GM12878 (cell line): Measurements from ENCODE around the gene YBX1. TPM values are rescaled to one million over a fixed set of nuclear protein-coding genes. Genes with fewer than 3 reads are reported as not detected.

Source experiments
- ATAC-seq: fragments of 200-7000 bp; cut with Tn5 transposase; 3 replicates; pipeline ENCODE4 v1.9.1; 2020; ENCODE audit warnings: mild to moderate bottlenecking, moderate library complexity
- BruUV-seq: library from RNA; stranded (reverse); fragments of 400-500 nt; replicated peaks from 2 replicates; lab custom pipeline; 2021; lab: Mats Ljungman, UMichigan
- CTCF ChIA-PET: fragments of 300-600 bp; sonication (Branson Sonifier 250); formaldehyde crosslinking; extraction: SDS; loops from one replicate; lab custom pipeline; 2021; ENCODE audit warnings: inconsistent platforms; lab: Yijun Ruan, JAX
- POLR2A ChIA-PET: fragments of 350-600 bp; formaldehyde crosslinking; extraction: SDS; loops from one replicate; lab custom pipeline; 2021; ENCODE audit warnings: inconsistent platforms; lab: Charles Lee
- RAD21 ChIA-PET: fragments of 300-600 bp; sonication (Branson Sonifier 250); formaldehyde crosslinking; loops from one replicate; lab custom pipeline; 2023; ENCODE audit warnings: antibody characterized with exemption; ENCODE audit not compliant: unreplicated experiment; lab: Charles Lee
- SMC1A ChIA-PET: fragments of 300-600 bp; sonication (Branson Sonifier 250); formaldehyde crosslinking; loops from one replicate; lab custom pipeline; 2023; ENCODE audit not compliant: unreplicated experiment, uncharacterized antibody; lab: Charles Lee
- DNase-seq: peaks from one replicate; pipeline ENCODE4 v3.0.0-alpha.2; 2011; ENCODE audit warnings: low read depth, low spot score
- FAIRE-seq: peaks from 3 replicates; lab custom pipeline; 2011; peaks lifted over from hg19 to GRCh38; lab: Jason Lieb, UNC
- H2AFZ ChIP-seq: 2 replicates; pipeline ENCODE4 v1.6.0; 2011; ENCODE audit warnings: low read depth, low read length, control low read depth; ENCODE audit not compliant: control insufficient read depth
- H3K27ac ChIP-seq: 2 replicates; pipeline ENCODE4 v1.5.1; 2011; ENCODE audit warnings: control low read depth; ENCODE audit not compliant: control insufficient read depth, insufficient read depth
- H3K27me3 ChIP-seq, 2 experiments: replicated peaks in 1 of 2; 2 replicates each; pipeline versions ENCODE4 v1.6.0 to v1.6.1; 2011; ENCODE audit warnings: low read length in 1 of 2; ENCODE audit not compliant: control insufficient read depth in 2 of 2, insufficient read depth in 2 of 2
- H3K36me3 ChIP-seq, 2 experiments: 2 replicates each; pipeline ENCODE4 v1.5.1; 2011; ENCODE audit warnings: low read length in 1 of 2; ENCODE audit not compliant: control insufficient read depth in 2 of 2, insufficient read depth in 2 of 2
- H3K4me1 ChIP-seq: 2 replicates; pipeline ENCODE4 v1.6.1; 2011; ENCODE audit warnings: mild to moderate bottlenecking, low read length, moderate library complexity, mixed read lengths; ENCODE audit not compliant: control insufficient read depth, insufficient read depth
- H3K4me2 ChIP-seq: 2 replicates; pipeline ENCODE4 v1.6.0; 2011; ENCODE audit warnings: control low read depth; ENCODE audit not compliant: control insufficient read depth, insufficient read depth
- H3K4me3 ChIP-seq: fragments of 200-600 bp; sonication (generic); 2 replicates; pipeline ENCODE4 v1.5.1; 2016
- H3K79me2 ChIP-seq: 2 replicates; pipeline ENCODE4 v1.6.0; 2011; ENCODE audit warnings: low read length; ENCODE audit not compliant: control insufficient read depth, insufficient read depth
- H3K9ac ChIP-seq: 2 replicates; pipeline ENCODE4 v1.8.0; 2011; ENCODE audit warnings: low read length, control low read depth, mixed read lengths; ENCODE audit not compliant: control insufficient read depth, insufficient read depth
- H3K9me3 ChIP-seq: replicated peaks from 3 replicates; pipeline ENCODE4 v1.5.1; 2011; ENCODE audit warnings: mild to moderate bottlenecking, low read length; ENCODE audit not compliant: control insufficient read depth, insufficient read depth
- H4K20me1 ChIP-seq: 2 replicates; pipeline ENCODE4 v1.6.0; 2011; ENCODE audit not compliant: control insufficient read depth, insufficient read depth
- GABPA ChIP-seq: IDR thresholded peaks from 2 replicates; pipeline ENCODE4 v1.6.1; 2014; ENCODE audit warnings: antibody characterized with exemption, low read depth, mild to moderate bottlenecking, inconsistent platforms
- HCFC1 ChIP-seq: fragments of 150-350 bp; IDR thresholded peaks from 2 replicates; pipeline ENCODE4 v1.6.1; 2014; ENCODE audit warnings: low read length
- MYC ChIP-seq: IDR thresholded peaks from 2 replicates; pipeline ENCODE4 v1.6.1; 2011; ENCODE audit warnings: mild to moderate bottlenecking, low read length, moderate library complexity, inconsistent platforms; ENCODE audit not compliant: insufficient read depth, insufficient replicate concordance, insufficient read length, severe bottlenecking
- NR2C1 ChIP-seq: fragments of 450-650 bp; IDR thresholded peaks from 2 replicates; pipeline ENCODE4 v1.6.1; 2017; ENCODE audit warnings: antibody characterized with exemption, mild to moderate bottlenecking, moderate library complexity
- RAD51 ChIP-seq: fragments of 450-650 bp; IDR thresholded peaks from 2 replicates; pipeline ENCODE4 v1.6.1; 2016; ENCODE audit warnings: moderate library complexity, mild to moderate bottlenecking, inconsistent platforms
- SMAD5 ChIP-seq: IDR thresholded peaks from 2 replicates; pipeline ENCODE4 v1.6.1; 2016; ENCODE audit warnings: antibody characterized with exemption, low read depth
- SP1 ChIP-seq: IDR thresholded peaks from one replicate; pipeline ENCODE4 v1.6.1; 2011; ENCODE audit warnings: low read depth, low read length
- SREBF2 ChIP-seq: IDR thresholded peaks from 2 replicates; pipeline ENCODE4 v1.6.1; 2012; ENCODE audit warnings: mild to moderate bottlenecking, low read length
- WGBS: methylation state at CpG from one replicate; pipeline ENCODE4 v1.1.6; 2016; ENCODE audit warnings: low lambda C conversion rate; ENCODE audit not compliant: insufficient replicate concordance, insufficient coverage; ENCODE audit errors: missing lambda C conversion rate; 5-methylcytosine and 5-hydroxymethylcytosine counted together
- in situ Hi-C: fragments of 300-500 bp; cut with MboI; formaldehyde crosslinking; loops from 9 replicates; pipeline ENCODE4 v1.14.3; 2018; ENCODE audit warnings: mixed read lengths
- intact Hi-C: fragments of 100-400 bp; cut with micrococcal nuclease; formaldehyde crosslinking; loops from one replicate; pipeline ENCODE4 v1.14.2; 2022; ENCODE audit not compliant: unreplicated experiment
- polyA plus RNA-seq, 11 experiments: library from polyadenylated mRNA; depleted of rRNA in 4 of 11; unstranded in 6 of 11; stranded (reverse) in 5 of 11; fragments of >200 nt; fragmentation: Nextera tagmentation in 4 of 11; fragmentation: Illumina TruSeq in 1 of 11; extraction: Ambion mirVana in 4 of 11; extraction: Trizol in 1 of 11; gene quantifications; 1 replicate in 1 of 11; 2 replicates in 10 of 11; pipeline versions ENCODE4 v1.2.1 to v1.2.3, GENCODE V29; 2011 to 2016; ENCODE audit warnings: inconsistent platforms in 2 of 11, missing spikeins in 2 of 11, low read depth in 1 of 11
- total RNA-seq, 4 experiments: library from RNA; depleted of rRNA in 3 of 4; stranded (reverse); fragments of >200 nt in 3 of 4; fragmentation: Illumina TruSeq in 1 of 4; extraction: Trizol in 1 of 4; gene quantifications; 2 replicates each; pipeline versions ENCODE4 v1.2.1 to v1.2.3, GENCODE V29; 2013 to 2021
- TF ChIP-seq, protein P1 (sequence below): fragments of 450-650 bp; formaldehyde crosslinking; IDR thresholded peaks from 2 replicates; pipeline ENCODE4 v1.5.0; 2022; ENCODE audit warnings: mild to moderate bottlenecking, missing genetic modification characterization
- TF ChIP-seq, protein P2 (sequence below): fragments of 450-650 bp; IDR thresholded peaks from 2 replicates; pipeline ENCODE4 v1.6.1; 2017; ENCODE audit warnings: mild to moderate bottlenecking, moderate library complexity
- TF ChIP-seq, protein P3 (sequence below): IDR thresholded peaks from 2 replicates; pipeline ENCODE4 v1.6.1; 2011; ENCODE audit warnings: borderline replicate concordance, low read depth, mild to moderate bottlenecking, moderate library complexity, mixed read lengths, low read length; ENCODE audit not compliant: insufficient read depth; ENCODE audit errors: extremely low read length
- TF ChIP-seq, protein P4 (sequence below): IDR thresholded peaks from 2 replicates; pipeline ENCODE4 v1.6.1; 2011; ENCODE audit warnings: low read depth, mild to moderate bottlenecking, low read length, moderate library complexity, borderline replicate concordance; ENCODE audit errors: extremely low read depth

The YBX1 gene
- total and polyA plus RNA-seq, 10 of the 15 experiments (the other 5 are each of a cell fraction or from before 2014, with no cell fraction given): 355 to 1,353 (median 858) TPM

DNA sequence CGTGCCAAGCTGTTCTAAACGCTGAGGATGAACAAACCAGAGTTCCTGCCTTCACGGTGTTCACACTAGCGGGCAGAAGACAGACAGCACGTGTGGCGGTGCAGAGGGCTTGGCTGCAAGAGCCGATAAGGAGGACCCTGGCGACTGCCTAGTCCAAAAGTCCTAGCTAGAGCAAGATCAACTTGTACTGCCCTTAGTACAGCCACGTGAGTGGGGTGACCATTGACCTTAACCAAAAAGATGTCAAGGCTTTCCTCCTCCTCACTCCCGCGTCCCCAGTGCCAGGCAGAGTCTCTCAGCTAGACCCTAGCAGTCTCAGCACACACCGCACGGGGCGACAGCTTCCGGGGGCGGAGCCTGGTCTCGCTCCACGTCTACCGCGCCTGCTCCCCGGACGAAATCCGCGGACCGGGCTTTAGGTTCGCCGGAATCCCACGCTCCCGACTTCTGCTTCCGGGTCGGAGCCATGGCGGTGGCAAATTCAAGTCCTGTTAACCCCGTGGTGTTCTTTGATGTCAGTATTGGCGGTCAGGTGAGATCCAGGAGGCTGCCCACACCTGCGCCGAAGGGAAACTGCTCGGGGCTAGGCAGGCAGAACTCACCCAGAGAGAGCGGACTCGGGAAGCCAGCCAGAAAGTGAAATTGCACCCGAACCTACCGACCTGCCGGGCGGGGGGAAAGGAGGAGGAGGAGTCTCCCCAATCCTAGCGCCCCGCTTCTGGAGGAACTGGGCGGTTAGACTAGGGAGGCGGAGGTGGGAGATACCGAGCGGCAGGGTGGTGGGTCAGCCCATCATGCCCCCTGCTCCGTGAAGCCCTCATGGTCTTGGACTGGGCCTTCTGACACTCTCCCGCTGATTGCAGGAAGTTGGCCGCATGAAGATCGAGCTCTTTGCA lies 24.0 kb upstream of the YBX1 start, which contains the start of gene PPIH:
PPIH (plus strand) TSS at position 443 of the 896 bp plus-strand sequence; CDS start at position 467, 24 bp downstream.
- Histone ChIP-seq H3K27me3 (no peaks in the 10 kb centered on the region), H3K9me3 (no peaks in the 10 kb centered on the region), H3K79me2 (peaks cover 28% of the 10 kb centered on the region), H3K4me2 (peak within 1 kb of the TSS; percentile 81), H4K20me1 (no peaks in the 10 kb centered on the region), H2AFZ (peak within 1 kb of the TSS; percentile 99), H3K9ac (peak within 1 kb of the TSS; percentile 71), H3K27ac (peak within 1 kb of the TSS; percentile 63), H3K4me1 (0 out of 2 replicates have a peak, but pooled peaks cover 2% of the 10 kb centered on the region), H3K4me3 (peak within 1 kb of the TSS; percentile 87), H3K36me3 (no peaks in the 10 kb centered on the region)
- ATAC-seq (peak; percentile 99), FAIRE-seq (peak; percentile 95), DNase-seq (peak; percentile 80)
- RAD21 ChIA-PET: interaction anchor here (0.8 to 1.7 kb wide), 8 partner anchors 17 to 109 kb away, joined by 3 to 7 read pairs (median 4); partner anchors contain the start of genes C1orf50, P3H1 and YBX1
- SMC1A ChIA-PET: interaction anchor here (1.0 to 2.6 kb wide), 5 partner anchors 21 to 201 kb away, joined by 3 to 12 read pairs (median 5); partner anchors contain the start of genes C1orf50, P3H1 and YBX1
- 1% methylated on average over 53 of the region's 53 CpGs for WGBS
- intact Hi-C loops (loop anchor here (1.0 kb wide), 2 partner anchors 24 to 195 kb away; partner anchors contain the start of genes CCDC30 and YBX1), in situ Hi-C loops (no loop called here)
- BruUV-seq: TSS peak; percentile 75
- CTCF ChIA-PET: interaction anchor here (1.1 to 1.3 kb wide), 3 partner anchors 21 to 188 kb away, joined by 3 to 5 read pairs (median 3); partner anchors contain the start of gene ZNF691
- POLR2A ChIA-PET: interaction anchor here (0.6 to 3.3 kb wide), 6 partner anchors 22 to 1317 kb away, joined by 3 to 24 read pairs (median 6); partner anchors contain the start of genes ATP6V0B, C1orf50, P3H1 and YBX1
- TF ChIP-seq GABPA (peak; percentile 97), HCFC1 (peak; percentile 80), NR2C1 (peak; percentile 99), RAD51 (peak; percentile 4; the same call in 1 of the 2 replicates), SP1 (peak; percentile 92), SREBF2 (no peak), SMAD5 (peak; percentile 87; the same call in 1 of the 2 replicates), MYC (peak; percentile 39)
- TF ChIP-seq, protein P1, sequence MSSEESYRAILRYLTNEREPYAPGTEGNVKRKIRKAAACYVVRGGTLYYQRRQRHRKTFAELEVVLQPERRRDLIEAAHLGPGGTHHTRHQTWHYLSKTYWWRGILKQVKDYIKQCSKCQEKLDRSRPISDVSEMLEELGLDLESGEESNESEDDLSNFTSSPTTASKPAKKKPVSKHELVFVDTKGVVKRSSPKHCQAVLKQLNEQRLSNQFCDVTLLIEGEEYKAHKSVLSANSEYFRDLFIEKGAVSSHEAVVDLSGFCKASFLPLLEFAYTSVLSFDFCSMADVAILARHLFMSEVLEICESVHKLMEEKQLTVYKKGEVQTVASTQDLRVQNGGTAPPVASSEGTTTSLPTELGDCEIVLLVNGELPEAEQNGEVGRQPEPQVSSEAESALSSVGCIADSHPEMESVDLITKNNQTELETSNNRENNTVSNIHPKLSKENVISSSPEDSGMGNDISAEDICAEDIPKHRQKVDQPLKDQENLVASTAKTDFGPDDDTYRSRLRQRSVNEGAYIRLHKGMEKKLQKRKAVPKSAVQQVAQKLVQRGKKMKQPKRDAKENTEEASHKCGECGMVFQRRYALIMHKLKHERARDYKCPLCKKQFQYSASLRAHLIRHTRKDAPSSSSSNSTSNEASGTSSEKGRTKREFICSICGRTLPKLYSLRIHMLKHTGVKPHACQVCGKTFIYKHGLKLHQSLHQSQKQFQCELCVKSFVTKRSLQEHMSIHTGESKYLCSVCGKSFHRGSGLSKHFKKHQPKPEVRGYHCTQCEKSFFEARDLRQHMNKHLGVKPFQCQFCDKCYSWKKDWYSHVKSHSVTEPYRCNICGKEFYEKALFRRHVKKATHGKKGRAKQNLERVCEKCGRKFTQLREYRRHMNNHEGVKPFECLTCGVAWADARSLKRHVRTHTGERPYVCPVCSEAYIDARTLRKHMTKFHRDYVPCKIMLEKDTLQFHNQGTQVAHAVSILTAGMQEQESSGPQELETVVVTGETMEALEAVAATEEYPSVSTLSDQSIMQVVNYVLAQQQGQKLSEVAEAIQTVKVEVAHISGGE: peak; percentile 68
- TF ChIP-seq, protein P2, sequence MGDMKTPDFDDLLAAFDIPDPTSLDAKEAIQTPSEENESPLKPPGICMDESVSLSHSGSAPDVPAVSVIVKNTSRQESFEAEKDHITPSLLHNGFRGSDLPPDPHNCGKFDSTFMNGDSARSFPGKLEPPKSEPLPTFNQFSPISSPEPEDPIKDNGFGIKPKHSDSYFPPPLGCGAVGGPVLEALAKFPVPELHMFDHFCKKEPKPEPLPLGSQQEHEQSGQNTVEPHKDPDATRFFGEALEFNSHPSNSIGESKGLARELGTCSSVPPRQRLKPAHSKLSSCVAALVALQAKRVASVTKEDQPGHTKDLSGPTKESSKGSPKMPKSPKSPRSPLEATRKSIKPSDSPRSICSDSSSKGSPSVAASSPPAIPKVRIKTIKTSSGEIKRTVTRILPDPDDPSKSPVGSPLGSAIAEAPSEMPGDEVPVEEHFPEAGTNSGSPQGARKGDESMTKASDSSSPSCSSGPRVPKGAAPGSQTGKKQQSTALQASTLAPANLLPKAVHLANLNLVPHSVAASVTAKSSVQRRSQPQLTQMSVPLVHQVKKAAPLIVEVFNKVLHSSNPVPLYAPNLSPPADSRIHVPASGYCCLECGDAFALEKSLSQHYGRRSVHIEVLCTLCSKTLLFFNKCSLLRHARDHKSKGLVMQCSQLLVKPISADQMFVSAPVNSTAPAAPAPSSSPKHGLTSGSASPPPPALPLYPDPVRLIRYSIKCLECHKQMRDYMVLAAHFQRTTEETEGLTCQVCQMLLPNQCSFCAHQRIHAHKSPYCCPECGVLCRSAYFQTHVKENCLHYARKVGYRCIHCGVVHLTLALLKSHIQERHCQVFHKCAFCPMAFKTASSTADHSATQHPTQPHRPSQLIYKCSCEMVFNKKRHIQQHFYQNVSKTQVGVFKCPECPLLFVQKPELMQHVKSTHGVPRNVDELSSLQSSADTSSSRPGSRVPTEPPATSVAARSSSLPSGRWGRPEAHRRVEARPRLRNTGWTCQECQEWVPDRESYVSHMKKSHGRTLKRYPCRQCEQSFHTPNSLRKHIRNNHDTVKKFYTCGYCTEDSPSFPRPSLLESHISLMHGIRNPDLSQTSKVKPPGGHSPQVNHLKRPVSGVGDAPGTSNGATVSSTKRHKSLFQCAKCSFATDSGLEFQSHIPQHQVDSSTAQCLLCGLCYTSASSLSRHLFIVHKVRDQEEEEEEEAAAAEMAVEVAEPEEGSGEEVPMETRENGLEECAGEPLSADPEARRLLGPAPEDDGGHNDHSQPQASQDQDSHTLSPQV: no peak
- TF ChIP-seq, protein P3, sequence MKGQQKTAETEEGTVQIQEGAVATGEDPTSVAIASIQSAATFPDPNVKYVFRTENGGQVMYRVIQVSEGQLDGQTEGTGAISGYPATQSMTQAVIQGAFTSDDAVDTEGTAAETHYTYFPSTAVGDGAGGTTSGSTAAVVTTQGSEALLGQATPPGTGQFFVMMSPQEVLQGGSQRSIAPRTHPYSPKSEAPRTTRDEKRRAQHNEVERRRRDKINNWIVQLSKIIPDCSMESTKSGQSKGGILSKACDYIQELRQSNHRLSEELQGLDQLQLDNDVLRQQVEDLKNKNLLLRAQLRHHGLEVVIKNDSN: peak; percentile 20
- TF ChIP-seq, protein P4, sequence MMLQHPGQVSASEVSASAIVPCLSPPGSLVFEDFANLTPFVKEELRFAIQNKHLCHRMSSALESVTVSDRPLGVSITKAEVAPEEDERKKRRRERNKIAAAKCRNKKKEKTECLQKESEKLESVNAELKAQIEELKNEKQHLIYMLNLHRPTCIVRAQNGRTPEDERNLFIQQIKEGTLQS: no peak
